C1 segment of cervical spinal cord (tissue), 14 donors: Measurements from ENCODE around the gene CLCN2.

Source experiments
- DNase-seq, 14 donors: peaks; one replicate each; lab custom pipeline; 2025; lab: John Stamatoyannopoulos, UW

CLCN2 gene

DNA sequence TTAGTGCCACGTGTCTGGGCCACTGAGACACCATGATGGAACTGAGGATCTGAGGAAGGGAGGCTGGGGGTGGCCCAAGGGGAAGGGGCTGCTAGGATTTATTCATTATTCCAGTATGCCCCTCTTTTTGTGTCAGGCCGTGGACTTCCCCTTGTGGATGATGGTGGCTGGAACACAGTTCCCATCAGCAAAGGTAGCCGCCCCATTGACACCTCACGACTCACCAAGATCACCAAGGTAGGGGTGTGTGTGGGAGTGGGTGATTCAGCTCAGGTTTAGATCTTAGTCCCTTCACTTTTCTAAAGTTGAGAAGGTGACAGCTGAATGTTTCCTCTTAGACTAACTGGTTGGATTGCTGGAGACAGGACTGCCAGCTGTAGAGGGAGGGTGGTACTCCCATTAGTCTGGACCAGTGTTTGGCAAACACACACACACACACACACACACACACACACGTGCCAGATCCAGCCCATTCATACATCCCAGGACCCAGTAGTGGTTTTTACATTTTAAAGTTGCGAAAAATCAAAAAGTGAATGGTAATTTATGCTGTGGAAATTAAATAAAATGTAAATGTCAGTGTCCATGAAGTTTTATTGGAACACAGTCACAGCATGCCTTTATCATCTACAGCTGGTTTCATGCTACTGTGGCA, 35.6 kb downstream of the CLCN2 start:
- DNase-seq: no peak

GRCh38 chr3:184325269-184325668, 36.1 kb downstream of the CLCN2 start:
- no peak for DNase-seq

DNA sequence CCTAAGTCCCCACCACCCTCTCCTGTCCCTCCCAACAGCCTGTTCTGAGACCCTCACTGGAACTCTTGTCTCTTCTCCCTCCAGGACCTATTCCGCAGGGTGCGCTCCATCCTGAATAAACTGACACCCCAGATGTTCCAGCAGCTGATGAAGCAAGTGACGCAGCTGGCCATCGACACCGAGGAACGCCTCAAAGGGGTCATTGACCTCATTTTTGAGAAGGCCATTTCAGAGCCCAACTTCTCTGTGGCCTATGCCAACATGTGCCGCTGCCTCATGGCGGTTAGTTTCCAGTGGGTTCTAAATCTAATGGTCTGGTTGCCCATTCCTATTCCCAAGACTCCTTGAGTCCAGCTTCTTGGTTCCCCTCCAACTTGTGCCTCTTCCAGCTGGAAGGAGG, 37.7 kb downstream of the CLCN2 start:
- DNase-seq: no peak

DNA sequence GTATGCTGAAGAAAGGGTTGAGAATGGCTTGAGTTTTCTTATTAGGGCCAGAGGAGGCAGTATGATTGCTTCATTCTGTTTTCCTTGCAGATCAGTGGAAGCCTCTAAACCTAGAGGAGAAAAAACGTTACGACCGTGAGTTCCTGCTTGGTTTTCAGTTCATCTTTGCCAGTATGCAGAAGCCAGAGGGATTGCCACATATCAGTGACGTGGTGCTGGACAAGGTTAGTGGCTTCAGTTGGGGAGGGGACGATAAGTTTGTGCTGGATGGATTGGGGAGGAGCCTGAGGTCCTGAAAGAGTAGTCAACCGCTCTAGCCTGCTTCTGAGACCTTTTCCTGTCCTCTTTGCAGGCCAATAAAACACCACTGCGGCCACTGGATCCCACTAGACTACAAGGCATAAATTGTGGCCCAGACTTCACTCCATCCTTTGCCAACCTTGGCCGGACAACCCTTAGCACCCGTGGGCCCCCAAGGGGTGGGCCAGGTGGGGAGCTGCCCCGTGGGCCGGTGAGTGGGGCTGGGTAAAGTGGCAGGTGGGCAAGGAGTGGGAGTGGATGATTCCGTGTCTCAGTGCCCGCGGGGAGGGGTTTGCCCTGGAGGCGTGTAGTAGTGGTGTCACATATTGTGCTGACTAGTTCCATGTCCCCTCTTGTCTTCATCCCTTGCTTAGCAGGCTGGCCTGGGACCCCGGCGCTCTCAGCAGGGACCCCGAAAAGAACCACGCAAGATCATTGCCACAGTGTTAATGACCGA, 38.5 kb downstream of the CLCN2 start:
- DNase-seq: no peak

- no peak for DNase-seq
Measured at GRCh38 chr3:184321666-184322065, 39.7 kb downstream of the CLCN2 start.

DNA sequence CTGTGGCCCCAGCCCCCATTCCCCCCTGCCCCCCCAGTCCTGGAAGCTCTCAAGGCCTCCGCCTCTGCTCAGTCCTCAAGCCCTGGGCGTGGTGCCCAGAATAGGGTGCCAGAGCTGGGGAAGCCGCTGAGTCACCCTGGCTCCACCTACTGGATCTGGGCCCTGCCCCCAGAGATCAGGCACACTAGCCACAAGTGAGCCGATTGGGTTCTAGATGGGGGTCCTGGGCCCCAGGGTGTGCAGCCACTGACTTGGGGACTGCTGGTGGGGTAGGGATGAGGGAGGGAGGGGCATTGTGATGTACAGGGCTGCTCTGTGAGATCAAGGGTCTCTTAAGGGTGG, 41.3 kb downstream of the CLCN2 start:
- DNase-seq: peak; percentile 21 to 94 (median 82)

GRCh38 chr3:184317201-184317600, 44.2 kb downstream of the CLCN2 start:
- no peak for DNase-seq

- DNase-seq: no peak
Measured at GRCh38 chr3:184316792-184317191, 44.6 kb downstream of the CLCN2 start.

DNA sequence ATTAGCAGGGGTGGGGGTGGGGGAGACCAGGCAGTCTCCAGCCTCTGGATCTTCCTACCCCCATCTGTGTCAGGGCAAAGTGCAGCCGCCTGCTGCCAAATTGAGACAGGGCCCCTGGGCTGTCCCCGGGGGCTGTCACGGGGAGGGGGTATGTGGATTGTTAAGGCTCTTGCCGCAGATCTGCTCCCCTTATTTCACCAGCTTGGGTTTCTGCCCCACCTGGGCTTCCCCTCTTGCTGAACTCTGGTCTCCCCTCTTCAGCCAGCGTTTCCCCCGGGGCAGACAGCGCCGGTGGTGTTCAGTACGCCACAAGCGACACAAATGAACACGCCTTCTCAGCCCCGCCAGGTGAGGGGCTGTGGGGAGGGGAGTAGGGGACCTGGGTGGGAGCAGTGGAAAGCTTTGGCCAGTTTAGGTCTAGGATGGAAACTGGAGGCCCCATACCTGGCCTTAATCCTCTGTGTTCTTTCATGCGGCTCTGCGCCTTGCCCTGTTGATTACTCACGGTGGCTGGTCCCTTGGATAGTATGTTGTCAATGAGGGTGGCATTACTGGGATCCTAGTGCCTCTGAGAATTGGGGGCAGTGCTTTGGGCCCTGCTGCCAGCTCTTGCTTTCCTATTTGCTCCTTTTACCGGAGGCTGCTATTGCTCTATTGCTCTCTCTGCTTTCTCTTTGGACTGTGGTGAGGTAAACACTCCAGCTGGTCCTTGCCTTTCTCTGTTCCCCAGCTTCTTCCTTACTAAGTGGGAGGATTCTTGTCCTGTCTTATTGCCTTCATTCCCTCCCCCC, 45.3 kb downstream of the CLCN2 start:
- peak in 1 of 14 donors; percentile 9 for DNase-seq

DNA sequence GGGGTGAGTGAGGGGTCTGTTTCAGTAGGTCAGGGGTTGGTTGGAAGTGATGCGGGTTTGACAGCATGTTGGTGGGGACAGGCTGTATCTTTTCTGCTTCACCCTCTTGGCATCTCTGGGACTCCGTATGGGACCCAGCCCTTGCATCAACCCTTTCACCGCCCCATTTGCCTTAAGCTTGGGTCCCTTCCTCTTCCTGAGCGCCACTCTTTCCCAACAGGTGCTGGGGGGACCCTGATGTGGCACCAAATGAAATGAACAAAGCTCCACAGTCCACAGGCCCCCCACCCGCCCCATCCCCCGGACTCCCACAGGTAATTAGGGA, 45.9 kb downstream of the CLCN2 start:
- DNase-seq: no peak

GRCh38 chr3:184314700-184315542, 46.5 kb downstream of the CLCN2 start:
- DNase-seq: peak in 13 of 14 donors; percentile 13 to 83 (median 60)

DNA sequence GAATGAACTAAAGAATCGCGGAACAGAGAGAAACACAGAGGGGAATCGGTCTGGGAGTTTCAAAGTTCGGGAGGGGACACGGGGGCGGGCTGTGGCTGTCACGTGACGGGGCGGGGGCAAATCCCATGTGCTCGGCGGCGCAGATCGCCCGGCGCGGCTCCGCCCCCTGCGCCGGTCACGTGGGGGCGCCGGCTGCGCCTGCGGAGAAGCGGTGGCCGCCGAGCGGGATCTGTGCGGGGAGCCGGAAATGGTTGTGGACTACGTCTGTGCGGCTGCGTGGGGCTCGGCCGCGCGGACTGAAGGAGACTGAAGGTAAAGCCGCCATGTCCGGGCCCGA, 47.1 kb downstream of the CLCN2 start, which contains the start of gene EIF4G1:
EIF4G1 (plus strand) TSS at position 244 of the 337 bp plus-strand sequence. CDS start 1,191 bp downstream, outside the sequence.
- DNase-seq: peak; percentile 47 to 96 (median 88)

DNA sequence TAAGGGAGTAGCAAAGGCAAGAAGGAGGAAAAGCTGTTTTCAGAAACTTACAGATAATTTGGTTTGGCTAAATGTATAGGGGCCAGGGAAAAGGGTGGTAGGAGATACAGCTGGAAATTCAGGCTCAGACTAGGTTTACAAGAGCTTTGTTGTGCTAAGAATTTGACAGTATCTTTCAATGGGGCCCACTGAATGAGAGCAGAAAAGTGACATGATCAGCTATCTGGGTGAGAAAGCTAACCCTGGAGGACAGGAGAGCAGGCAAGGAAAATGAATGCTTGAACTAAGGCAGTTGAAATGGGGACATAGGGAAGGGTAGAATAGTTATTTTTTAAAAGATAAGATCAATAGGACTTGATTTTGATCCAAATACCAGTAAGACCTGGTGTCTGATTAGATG, 49.8 kb downstream of the CLCN2 start:
- DNase-seq: no peak

DNA sequence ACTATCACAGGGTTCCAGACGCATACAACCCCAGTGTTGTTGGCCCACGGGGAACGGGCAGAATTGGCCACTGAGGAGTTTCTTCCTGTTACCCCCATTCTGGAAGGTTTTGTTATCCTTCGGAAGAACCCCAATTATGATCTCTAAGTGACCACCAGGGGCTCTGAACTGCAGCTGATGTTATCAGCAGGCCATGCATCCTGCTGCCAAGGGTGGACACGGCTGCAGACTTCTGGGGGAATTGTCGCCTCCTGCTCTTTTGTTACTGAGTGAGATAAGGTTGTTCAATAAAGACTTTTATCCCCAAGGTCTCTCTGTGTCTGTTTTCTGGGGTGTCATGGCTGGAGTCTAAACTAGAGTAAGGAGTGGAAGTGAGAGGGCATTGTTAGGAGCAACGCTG, 52.7 kb downstream of the CLCN2 start:
- DNase-seq: no peak

GRCh38 chr3:184307915-184308314, 53.5 kb downstream of the CLCN2 start:
- no peak for DNase-seq

DNA sequence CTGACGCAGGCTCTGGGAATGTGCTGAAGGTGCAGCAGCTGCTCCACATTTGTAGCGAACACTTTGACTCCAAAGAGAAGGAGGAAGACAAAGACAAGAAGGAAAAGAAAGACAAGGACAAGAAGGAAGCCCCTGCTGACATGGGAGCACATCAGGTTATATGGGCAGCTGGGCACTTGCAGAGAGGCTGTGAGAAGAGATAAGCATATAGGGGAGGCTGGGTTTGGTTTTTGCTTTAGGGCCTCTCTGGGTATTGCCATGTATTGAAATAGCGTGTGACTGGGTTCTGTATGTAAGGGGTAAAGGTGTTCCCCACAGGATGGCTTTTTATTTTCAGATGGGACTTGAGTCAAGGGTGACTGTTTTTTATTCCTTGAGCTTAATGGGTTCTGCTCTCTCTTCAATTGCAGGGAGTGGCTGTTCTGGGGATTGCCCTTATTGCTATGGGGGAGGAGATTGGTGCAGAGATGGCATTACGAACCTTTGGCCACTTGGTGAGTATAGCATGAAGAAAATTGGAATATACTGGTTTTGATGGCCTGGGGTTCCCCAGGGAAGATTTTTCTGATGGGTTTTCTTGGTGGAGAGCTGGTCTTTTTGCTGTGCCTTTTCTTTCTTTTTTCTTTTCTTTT, 54.9 kb downstream of the CLCN2 start:
- DNase-seq: no peak

GRCh38 chr3:184305577-184305976, 55.8 kb downstream of the CLCN2 start:
- DNase-seq: no peak

DNA sequence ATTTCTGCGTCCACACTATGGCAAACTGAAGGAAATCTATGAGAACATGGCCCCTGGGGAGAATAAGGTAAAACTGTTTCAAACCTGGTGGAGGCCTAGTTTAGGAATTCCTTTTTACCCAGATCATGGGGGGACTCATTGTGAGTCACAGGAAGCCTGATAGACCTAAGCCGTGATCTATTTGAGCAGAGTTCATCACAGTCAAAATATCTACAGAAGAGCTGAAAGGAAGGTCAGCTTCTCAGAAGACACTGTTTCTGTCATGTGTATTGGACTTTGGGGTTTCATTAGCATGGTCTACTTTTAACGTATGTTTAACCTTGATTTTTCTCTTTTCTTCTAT, 61.1 kb downstream of the CLCN2 start:
- no peak for DNase-seq

GRCh38 chr3:184299488-184300377, 61.7 kb downstream of the CLCN2 start:
- DNase-seq: no peak

DNA sequence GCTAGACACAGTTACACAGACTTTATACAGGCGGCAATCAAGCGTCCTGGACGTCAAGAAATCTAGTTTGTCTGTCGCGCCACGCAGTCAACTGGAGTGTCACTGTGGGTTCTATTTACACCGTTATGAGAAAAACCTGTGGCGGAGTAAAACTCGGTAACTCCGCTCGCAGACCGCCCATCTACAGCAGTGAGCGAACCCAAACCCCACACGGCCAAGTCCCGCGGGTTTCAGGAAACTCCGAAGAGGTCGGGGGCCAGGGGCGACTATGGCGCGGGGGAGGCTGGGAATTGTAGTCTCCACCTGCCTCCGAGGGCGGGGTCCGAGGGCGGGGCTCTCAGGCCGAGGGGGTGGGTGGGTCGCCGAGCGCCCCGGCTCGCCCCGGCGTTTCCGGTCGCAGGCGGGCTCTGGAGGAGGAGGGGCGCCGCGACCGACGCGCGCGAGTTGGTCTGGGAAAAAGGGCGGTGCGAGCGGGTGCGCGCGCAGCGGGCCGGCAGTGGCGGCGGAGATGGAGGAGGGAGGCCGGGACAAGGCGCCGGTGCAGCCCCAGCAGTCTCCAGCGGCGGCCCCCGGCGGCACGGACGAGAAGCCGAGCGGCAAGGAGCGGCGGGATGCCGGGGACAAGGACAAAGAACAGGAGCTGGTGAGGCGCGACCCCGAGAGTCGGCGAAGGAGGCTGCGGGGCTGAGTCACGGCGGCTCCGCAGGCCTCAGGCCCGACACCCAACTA, 62.5 kb downstream of the CLCN2 start, which contains the start of gene PSMD2:
PSMD2 (plus strand) TSS at position 483 of the 729 bp plus-strand sequence; CDS start at position 509, 26 bp downstream.
- DNase-seq: peak; percentile 82 to 98 (median 94)
